Astrocyte (in vitro differentiated cells and primary cell): ENCODE measurements around the gene DCLK2. TPM values are rescaled to one million over a fixed set of nuclear protein-coding genes. Genes with fewer than 3 reads are reported as not detected.
A peak's percentile ranks its signal among the peaks of the same experiment; 100 is the strongest.
"Not testable (repeated sequence)": the region's sequence is repeated elsewhere in the genome, so short reads cannot be mapped to it uniquely, and the experiment has no call there.

Source experiments
- DNase-seq: peaks from one replicate; pipeline ENCODE4 v3.0.0-alpha.2; 2010; ENCODE audit warnings: low read depth
- FAIRE-seq: peaks from 2 replicates; lab custom pipeline; 2011; peaks lifted over from hg19 to GRCh38; lab: Jason Lieb, UNC
- H2AFZ ChIP-seq: 2 replicates; pipeline ENCODE4 v1.6.0; 2012; ENCODE audit warnings: low read depth, low read length, inconsistent platforms
- H3K27ac ChIP-seq: 2 replicates; pipeline ENCODE4 v1.5.1; 2011; ENCODE audit warnings: low read depth, low read length, inconsistent platforms
- H3K27me3 ChIP-seq: 2 replicates; pipeline ENCODE4 v1.6.0; 2011; ENCODE audit warnings: low read length, inconsistent platforms; ENCODE audit not compliant: insufficient read depth
- H3K36me3 ChIP-seq: 2 replicates; pipeline ENCODE4 v1.5.1; 2011; ENCODE audit warnings: low read length, inconsistent platforms; ENCODE audit not compliant: insufficient read depth
- H3K4me1 ChIP-seq: 2 replicates; pipeline ENCODE4 v1.5.1; 2011; ENCODE audit warnings: low read length, inconsistent platforms; ENCODE audit not compliant: insufficient read depth
- H3K4me2 ChIP-seq: 2 replicates; pipeline ENCODE4 v1.6.0; 2012; ENCODE audit warnings: low read length, inconsistent platforms
- H3K4me3 ChIP-seq: 2 replicates; pipeline ENCODE4 v1.5.1; 2011; ENCODE audit warnings: low read depth, mild to moderate bottlenecking, low read length, inconsistent platforms; ENCODE audit not compliant: insufficient read depth
- H3K79me2 ChIP-seq: 2 replicates; pipeline ENCODE4 v1.6.0; 2012; ENCODE audit warnings: mild to moderate bottlenecking, low read length, inconsistent platforms; ENCODE audit not compliant: insufficient read depth
- H3K9ac ChIP-seq: 2 replicates; pipeline ENCODE4 v1.6.0; 2012; ENCODE audit warnings: mild to moderate bottlenecking, low read length, inconsistent platforms
- H3K9me3 ChIP-seq: 2 replicates; pipeline ENCODE4 v1.5.1; 2012; ENCODE audit warnings: low read depth, mild to moderate bottlenecking, low read length, inconsistent platforms; ENCODE audit not compliant: insufficient read depth
- H4K20me1 ChIP-seq: 2 replicates; pipeline ENCODE4 v1.6.0; 2012; ENCODE audit warnings: low read length, inconsistent platforms; ENCODE audit not compliant: insufficient read depth
- H3K27ac Mint-ChIP-seq: one replicate; pipeline ENCODE4 v1.8.0; 2021; ENCODE audit warnings: mild to moderate bottlenecking, mixed read lengths; ENCODE audit not compliant: unreplicated experiment
- H3K27me3 Mint-ChIP-seq: one replicate; pipeline ENCODE4 v1.8.0; 2021; ENCODE audit warnings: low read depth, mixed read lengths; ENCODE audit not compliant: unreplicated experiment
- H3K36me3 Mint-ChIP-seq: one replicate; pipeline ENCODE4 v1.8.0; 2021; ENCODE audit warnings: low read depth, mixed read lengths; ENCODE audit not compliant: unreplicated experiment
- H3K4me1 Mint-ChIP-seq: one replicate; pipeline ENCODE4 v1.8.0; 2021; ENCODE audit warnings: low read depth, mixed read lengths; ENCODE audit not compliant: unreplicated experiment
- H3K4me3 Mint-ChIP-seq: one replicate; pipeline ENCODE4 v1.8.0; 2021; ENCODE audit warnings: mild to moderate bottlenecking, moderate library complexity, mixed read lengths; ENCODE audit not compliant: unreplicated experiment
- H3K9me3 Mint-ChIP-seq: one replicate; pipeline ENCODE4 v1.8.0; 2021; ENCODE audit warnings: mild to moderate bottlenecking, mixed read lengths; ENCODE audit not compliant: unreplicated experiment
- EZH2 ChIP-seq: IDR thresholded peaks from 2 replicates; pipeline ENCODE4 v1.6.1; 2012; ENCODE audit warnings: mild to moderate bottlenecking, low read length, inconsistent platforms; ENCODE audit not compliant: insufficient read depth
- total RNA-seq: library from RNA; stranded (reverse); gene quantifications from 2 replicates; pipeline ENCODE4 v1.2.1, GENCODE V29; 2021
- TF ChIP-seq, protein P1 (sequence below): IDR thresholded peaks from 2 replicates; pipeline ENCODE4 v1.5.1; 2011; ENCODE audit warnings: low read depth, mild to moderate bottlenecking, inconsistent platforms, low read length, moderate library complexity; ENCODE audit not compliant: insufficient read depth

The DCLK2 gene
- total RNA-seq, 1 donor from 2014 or later: 6.2 TPM

DNA sequence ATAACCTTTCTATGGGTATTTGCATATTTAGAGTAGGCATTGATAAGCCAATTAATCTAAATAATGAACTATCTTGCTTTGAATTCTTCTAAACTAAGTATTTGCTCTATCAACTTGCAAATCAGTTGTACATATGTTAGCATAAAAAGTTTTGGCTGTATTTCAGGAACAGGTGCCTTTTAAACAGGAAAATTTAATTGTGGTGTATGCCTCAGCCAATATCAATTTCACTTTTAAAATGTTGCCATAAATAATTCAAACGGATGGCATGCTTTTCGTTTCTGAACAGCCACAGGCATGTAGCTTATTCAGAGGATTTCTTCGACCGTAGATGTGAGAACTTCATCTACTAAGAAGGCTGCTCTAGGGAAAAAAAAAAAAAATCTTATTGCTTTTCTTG, 99.9 kb downstream of the DCLK2 start:
- no peak overlapping the region for H2AFZ ChIP-seq
- no peak overlapping the region for H3K9ac ChIP-seq
- H3K36me3 ChIP-seq: no peaks in the 10 kb centered on the region
- FAIRE-seq (no peak), DNase-seq (peak; percentile 86)
- no peaks in the 10 kb centered on the region for H4K20me1 ChIP-seq
- peaks cover 21% of the 10 kb centered on the region for H3K4me1 Mint-ChIP-seq
- no peak overlapping the region for H3K4me3 Mint-ChIP-seq
- no peaks in the 10 kb centered on the region for H3K27me3 Mint-ChIP-seq
- H3K4me3 ChIP-seq: no peak overlapping the region
- no peaks in the 10 kb centered on the region for H3K27me3 ChIP-seq
- H3K79me2 ChIP-seq: peaks cover 5% of the 10 kb centered on the region
- H3K4me2 ChIP-seq: peak overlapping the region; percentile 33
- TF ChIP-seq, protein P1, sequence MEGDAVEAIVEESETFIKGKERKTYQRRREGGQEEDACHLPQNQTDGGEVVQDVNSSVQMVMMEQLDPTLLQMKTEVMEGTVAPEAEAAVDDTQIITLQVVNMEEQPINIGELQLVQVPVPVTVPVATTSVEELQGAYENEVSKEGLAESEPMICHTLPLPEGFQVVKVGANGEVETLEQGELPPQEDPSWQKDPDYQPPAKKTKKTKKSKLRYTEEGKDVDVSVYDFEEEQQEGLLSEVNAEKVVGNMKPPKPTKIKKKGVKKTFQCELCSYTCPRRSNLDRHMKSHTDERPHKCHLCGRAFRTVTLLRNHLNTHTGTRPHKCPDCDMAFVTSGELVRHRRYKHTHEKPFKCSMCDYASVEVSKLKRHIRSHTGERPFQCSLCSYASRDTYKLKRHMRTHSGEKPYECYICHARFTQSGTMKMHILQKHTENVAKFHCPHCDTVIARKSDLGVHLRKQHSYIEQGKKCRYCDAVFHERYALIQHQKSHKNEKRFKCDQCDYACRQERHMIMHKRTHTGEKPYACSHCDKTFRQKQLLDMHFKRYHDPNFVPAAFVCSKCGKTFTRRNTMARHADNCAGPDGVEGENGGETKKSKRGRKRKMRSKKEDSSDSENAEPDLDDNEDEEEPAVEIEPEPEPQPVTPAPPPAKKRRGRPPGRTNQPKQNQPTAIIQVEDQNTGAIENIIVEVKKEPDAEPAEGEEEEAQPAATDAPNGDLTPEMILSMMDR: no peak
- no peak for TF ChIP-seq EZH2
- no peak overlapping the region for H3K27ac Mint-ChIP-seq
- no peaks in the 10 kb centered on the region for H3K9me3 ChIP-seq
- H3K36me3 Mint-ChIP-seq: no peaks in the 10 kb centered on the region
- peaks cover 4% of the 10 kb centered on the region for H3K9me3 Mint-ChIP-seq
- H3K27ac ChIP-seq: no peak overlapping the region
- peaks cover 31% of the 10 kb centered on the region for H3K4me1 ChIP-seq

DNA sequence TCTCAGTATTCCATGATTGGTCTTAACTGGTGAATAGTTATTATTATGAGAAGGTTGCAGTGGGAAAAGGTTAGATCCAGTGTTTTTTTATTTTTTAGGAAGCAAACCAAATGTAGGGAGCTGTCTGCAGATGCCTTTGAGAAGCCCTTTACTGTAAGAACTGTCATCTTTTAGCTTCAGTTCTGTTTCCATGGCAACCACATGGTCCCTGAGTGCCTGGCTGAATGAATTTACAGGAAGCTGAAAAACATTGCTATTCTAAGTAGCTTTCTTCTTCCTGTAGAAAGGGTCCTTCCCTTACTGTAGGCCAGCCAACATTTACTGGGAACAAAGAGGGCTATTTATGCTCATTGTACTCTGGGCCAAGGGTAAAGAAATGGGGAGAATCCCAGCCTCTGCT, 103.3 kb downstream of the DCLK2 start:
- Histone ChIP-seq H3K4me2 (no peak overlapping the region), H4K20me1 (no peaks in the 10 kb centered on the region), H3K4me3 (no peak overlapping the region), H3K4me1 (peaks cover 12% of the 10 kb centered on the region), H3K9ac (no peak overlapping the region), H3K36me3 (no peaks in the 10 kb centered on the region), H2AFZ (no peak overlapping the region), H3K27ac (no peak overlapping the region), H3K9me3 (no peaks in the 10 kb centered on the region), H3K79me2 (no peaks in the 10 kb centered on the region), H3K27me3 (no peaks in the 10 kb centered on the region)
- Mint-ChIP-seq H3K27ac (no peak overlapping the region), H3K27me3 (no peaks in the 10 kb centered on the region), H3K4me3 (no peak overlapping the region), H3K36me3 (no peaks in the 10 kb centered on the region), H3K4me1 (peaks cover 6% of the 10 kb centered on the region), H3K9me3 (peaks cover 4% of the 10 kb centered on the region)
- TF ChIP-seq, protein P1: no peak
- TF ChIP-seq EZH2: no peak
- peak; percentile 20 for FAIRE-seq
- DNase-seq: peak; percentile 43

DNA sequence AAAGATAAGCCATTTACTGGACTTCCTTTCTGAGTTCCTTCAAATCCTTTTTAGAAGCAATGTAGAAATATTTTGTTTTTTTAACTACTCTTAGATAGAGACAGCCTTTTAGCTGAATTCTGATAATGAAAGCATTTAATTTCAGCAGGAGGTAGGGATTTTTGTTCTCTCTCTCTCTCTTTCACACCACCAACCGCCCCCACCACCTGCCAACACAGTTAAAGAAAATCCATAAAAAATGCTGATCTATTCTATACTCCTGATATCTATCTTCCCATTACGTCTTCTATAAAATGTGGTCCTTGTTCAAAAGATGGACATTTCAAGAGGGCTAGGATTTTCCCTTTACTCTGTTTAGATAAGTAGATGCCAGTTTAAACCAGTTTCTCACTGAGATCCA, 104.5 kb downstream of the DCLK2 start:
- Histone ChIP-seq H3K4me3 (no peak overlapping the region), H3K27me3 (no peaks in the 10 kb centered on the region), H3K9me3 (no peaks in the 10 kb centered on the region), H3K4me2 (no peak overlapping the region), H3K4me1 (peaks cover 8% of the 10 kb centered on the region), H4K20me1 (no peaks in the 10 kb centered on the region), H3K79me2 (no peaks in the 10 kb centered on the region), H2AFZ (no peak overlapping the region), H3K27ac (no peak overlapping the region), H3K36me3 (no peaks in the 10 kb centered on the region), H3K9ac (no peak overlapping the region)
- H3K4me1 Mint-ChIP-seq: no peaks in the 10 kb centered on the region
- FAIRE-seq (no peak), DNase-seq (no peak)
- H3K27me3 Mint-ChIP-seq: no peaks in the 10 kb centered on the region
- no peak overlapping the region for H3K27ac Mint-ChIP-seq
- no peak overlapping the region for H3K4me3 Mint-ChIP-seq
- TF ChIP-seq, protein P1: no peak
- peaks cover 4% of the 10 kb centered on the region for H3K9me3 Mint-ChIP-seq
- no peaks in the 10 kb centered on the region for H3K36me3 Mint-ChIP-seq

DNA sequence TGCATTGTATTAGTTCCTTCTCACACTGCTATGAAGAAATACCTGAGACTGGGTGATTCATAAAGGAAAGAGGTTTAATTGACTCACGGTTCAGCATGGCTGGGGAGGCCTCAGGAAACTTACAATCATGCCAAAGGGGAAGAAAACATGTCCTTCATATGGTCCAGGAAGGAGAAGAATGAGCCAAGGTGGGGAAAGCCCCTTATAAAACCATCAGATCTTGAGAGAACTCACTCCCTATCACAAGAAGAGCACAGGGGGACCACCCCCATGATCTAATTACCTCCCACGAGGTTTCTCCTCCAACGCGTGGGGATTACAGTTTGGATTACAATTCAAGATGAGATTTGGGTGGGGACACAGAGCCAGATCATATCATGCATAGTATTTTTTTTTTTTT, 106.8 kb downstream of the DCLK2 start:
- not testable (repeated sequence) for H3K27me3 ChIP-seq, H3K4me3 Mint-ChIP-seq, H3K9ac ChIP-seq, H3K36me3 Mint-ChIP-seq, FAIRE-seq, H3K9me3 Mint-ChIP-seq, H3K4me1 ChIP-seq, H2AFZ ChIP-seq, H3K4me1 Mint-ChIP-seq, H3K9me3 ChIP-seq, H3K4me3 ChIP-seq, H3K79me2 ChIP-seq, H3K4me2 ChIP-seq, H3K27ac Mint-ChIP-seq, H4K20me1 ChIP-seq, H3K27ac ChIP-seq, H3K27me3 Mint-ChIP-seq, H3K36me3 ChIP-seq, DNase-seq
